Stimulated activated CD4-positive, alpha-beta T cell treated with anti-CD3 and anti-CD28 coated beads, Interleukin-12 subunit alpha, Interleukin-12 subunit beta, amount 100 ng/mL, for 24 hours (primary cell): ENCODE results near the gene CYP2A13.
"Not testable (repeated sequence)": the region's sequence is repeated elsewhere in the genome, so short reads cannot be mapped to it uniquely, and the experiment has no call there.

Experiments
- DNase-seq, 2 experiments: peaks; one replicate each; pipeline ENCODE4 v3.0.0-alpha.2; 2020; ENCODE audit warnings: low read depth in 2 of 2

CYP2A13 gene, protein sequence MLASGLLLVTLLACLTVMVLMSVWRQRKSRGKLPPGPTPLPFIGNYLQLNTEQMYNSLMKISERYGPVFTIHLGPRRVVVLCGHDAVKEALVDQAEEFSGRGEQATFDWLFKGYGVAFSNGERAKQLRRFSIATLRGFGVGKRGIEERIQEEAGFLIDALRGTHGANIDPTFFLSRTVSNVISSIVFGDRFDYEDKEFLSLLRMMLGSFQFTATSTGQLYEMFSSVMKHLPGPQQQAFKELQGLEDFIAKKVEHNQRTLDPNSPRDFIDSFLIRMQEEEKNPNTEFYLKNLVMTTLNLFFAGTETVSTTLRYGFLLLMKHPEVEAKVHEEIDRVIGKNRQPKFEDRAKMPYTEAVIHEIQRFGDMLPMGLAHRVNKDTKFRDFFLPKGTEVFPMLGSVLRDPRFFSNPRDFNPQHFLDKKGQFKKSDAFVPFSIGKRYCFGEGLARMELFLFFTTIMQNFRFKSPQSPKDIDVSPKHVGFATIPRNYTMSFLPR

GRCh38 chr19:41088151-41088550, at the start of gene CYP2A13:
TSS of gene CYP2A13 (plus strand) at chr19:41088451. CDS start at chr19:41088472, 21 bp downstream.
- DNase-seq, result no peak

DNA sequence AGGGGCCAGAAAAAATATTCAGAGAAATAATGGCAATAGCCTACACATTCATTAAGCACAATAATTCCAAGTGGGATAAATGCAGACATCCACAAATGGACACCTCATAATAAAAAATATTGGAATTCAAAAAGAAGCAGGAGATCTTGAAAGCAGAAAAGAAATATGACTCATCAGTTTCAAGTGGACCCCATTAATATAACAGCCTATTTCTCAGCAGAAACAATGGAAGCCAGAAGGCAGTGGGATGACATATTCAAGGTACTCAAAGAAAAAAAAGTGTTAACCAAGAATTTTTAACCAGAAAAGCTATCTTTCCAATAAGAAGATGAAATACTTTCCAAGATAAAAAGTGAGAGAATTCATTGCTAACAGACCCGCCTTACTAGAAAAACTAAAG, 48.4 kb upstream of the CYP2A13 start:
- no peak for DNase-seq

DNA sequence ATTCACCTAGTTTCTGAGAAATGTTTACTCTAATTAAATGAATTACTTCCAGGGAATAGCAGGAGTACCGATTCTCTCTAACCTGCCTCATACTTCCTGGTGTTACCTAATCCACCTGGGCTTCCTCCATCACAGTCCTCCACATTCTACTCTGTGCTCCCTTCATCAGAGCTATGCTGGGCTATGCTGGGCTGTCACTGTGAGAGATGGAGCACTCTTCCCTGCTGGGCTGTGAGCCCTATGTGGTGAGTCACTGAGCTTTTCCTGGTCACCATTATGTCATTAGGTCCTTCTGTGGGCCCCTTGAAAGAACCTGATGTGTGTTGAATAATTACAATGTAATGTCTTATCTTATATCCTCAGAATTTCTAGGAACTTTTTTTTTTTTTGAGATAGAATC, 43.2 kb upstream of the CYP2A13 start:
- DNase-seq, result not testable (repeated sequence)

DNA sequence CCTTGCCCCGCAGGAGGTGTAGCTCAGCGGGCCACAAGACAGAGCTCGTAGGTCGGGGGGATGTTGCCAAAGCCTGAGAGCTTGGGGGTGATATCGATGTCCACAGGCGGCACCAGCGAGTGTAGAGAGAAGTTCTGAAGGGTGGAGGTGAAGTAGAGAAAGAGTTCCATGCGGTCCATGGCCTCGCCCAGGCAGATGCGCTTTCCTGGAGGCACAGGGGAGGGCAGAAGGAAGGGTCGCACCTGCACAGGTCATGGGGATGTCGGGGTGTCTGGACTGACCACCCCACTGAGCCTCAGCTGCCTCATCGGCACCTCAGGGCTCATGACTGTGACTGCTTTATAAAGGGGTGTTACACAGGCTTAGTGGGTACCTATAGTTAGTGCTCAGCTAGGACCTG, 37.8 kb upstream of the CYP2A13 start:
- no peak for DNase-seq

- DNase-seq, result not testable (repeated sequence)
Measured at GRCh38 chr19:41052162-41052561, 36.1 kb upstream of the CYP2A13 start.

- DNase-seq, result not testable (repeated sequence)
Measured at GRCh38 chr19:41053331-41053730, 34.9 kb upstream of the CYP2A13 start.

DNA sequence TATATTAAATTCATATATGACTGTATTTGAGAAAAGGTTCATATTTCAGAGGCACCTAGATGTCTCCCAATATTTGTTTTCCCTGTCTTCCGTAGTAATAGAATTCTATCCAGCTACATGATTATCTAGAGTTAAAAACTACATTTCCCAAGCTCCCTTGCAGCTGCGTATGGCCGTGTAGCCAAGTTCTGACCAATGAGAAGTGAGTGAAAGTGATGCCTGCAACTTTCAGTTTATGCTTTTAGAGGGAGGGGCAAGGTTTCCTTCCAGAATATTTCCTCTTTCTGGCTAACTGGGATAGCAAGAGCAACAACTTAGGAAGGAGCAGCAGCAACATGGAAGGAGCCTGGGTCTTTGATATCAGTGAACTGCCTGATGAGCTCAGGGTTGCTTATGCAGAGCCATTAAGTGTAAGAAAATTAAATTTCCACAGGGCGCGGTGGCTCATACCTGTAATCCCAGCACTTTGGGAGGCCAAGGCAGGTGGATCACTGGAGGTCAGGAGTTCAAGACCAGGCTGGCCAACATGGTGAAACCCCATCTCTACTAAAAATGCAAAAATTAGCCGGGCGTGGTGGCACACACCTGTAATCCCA, 23.2 kb upstream of the CYP2A13 start:
- no peak for DNase-seq

DNA sequence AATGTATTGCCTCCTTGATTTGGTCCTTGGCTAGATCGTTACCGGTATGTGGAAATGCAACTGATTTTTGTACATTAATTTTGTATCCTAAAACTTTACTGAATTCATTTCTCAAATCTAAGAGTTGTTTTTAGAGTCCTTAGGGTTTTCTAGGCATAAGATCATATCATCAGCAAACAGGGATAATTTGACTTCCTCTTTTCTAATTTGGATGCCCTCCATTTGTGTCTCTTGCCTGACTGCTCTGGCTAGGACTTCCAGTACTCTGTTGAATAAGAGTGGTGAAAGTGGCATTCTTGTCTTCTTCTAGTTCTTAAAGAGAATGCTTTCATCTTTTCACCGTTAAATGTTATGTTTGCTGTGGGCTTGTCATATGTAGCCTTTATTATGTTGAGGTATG, 12.0 kb upstream of the CYP2A13 start:
- no peak for DNase-seq

DNA sequence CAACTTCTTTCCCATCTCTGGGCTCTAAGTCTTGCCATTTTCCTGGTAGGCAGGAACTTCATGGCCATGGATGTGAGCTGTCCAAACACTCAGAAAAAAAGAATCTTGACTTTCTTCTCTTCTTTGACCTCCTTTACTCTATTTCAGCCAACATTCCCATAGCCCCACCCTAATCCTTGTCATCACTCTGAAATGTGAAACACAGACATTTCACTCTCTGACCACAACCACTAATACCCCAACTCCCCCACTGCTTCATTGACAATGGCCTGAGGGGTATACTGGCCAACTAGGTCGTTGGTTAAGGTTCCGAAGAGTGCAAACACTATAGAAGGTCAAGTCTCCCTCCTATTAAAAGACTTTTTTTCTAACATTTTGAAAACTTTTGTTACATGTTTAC, 4.7 kb upstream of the CYP2A13 start:
- no peak for DNase-seq

GRCh38 chr19:41085748-41086415, 2.4 kb upstream of the CYP2A13 start:
- no peak for DNase-seq

- DNase-seq, result no peak
Measured at GRCh38 chr19:41089959-41090358, 1.7 kb downstream of the CYP2A13 start.

GRCh38 chr19:41095703-41096102, 7.5 kb downstream of the CYP2A13 start:
- no peak for DNase-seq

DNA sequence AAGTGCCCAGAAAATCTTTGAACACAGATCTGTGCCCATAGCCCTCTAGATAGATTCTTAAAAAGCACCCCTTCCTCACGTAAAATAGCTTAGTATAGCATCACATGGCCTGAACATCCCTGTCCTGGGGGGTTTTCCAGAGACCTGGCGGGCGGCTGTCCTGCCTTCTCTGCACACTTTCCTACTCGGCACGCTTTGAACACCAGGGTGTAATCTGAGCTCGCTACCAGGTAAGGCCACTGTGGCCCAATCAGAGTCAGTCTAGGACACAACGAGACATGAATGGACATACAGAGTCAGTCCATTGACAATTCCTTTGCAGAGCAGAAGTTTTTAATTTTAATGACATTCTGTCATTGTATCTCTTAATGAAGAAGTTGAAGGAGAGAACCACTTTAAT, 8.1 kb downstream of the CYP2A13 start:
- DNase-seq, result no peak

DNA sequence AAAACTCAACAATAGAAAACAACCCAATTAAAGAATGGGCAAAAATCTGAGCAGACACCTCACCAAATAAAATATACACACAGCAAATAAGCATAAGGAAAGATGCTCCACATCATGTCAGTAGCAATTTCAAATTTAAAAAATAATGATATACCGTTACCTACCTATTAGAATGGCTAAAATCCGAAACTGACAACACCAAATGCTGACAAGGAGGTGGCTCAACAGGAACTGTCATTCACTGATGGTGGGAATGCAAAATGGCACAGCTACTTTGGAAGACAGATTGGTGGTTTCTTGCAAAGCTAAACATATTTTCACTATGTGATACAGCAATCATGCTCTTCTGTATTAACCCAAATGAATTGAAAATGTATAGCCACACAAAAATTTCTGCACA, 9.1 kb downstream of the CYP2A13 start:
- no peak for DNase-seq

DNA sequence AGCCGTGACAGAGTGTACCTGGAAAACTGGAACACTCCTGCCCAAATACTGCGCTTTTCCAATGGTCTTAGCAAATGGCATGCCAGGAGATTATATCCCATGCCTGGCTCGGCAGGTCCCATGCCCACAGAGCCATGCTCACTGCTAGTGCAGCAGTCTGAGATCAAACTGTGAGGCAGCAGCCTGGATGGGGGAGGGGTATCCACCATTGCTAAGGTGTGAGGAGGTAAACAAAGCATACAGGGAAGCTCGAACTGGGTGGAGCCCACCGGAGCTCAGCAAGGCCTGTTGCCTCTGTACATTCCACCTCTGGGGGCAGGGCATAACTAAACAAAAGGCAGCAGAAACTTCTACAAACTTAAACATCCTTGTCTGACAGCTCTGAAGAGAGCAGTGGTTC, 10.5 kb downstream of the CYP2A13 start:
- no peak for DNase-seq

GRCh38 chr19:41102210-41102609, 14.0 kb downstream of the CYP2A13 start:
- not testable (repeated sequence) for DNase-seq

DNA sequence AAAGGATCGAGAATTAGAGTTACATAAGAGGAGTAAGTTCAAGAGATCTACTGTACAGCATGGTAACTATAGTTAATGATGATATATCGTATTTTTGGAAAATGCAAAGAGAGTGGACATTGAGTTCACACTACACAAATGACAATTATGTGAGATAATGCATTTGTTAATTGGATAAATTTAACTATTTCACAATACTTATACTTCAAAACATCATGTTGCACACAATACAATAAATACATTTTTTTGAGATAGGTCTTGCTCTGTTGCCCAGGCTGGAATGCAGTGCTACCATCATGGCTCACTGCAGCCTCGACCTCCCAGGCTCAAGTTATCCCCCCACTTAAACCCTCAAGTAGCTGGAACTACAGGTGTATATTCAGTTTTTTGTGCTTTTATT, 17.9 kb downstream of the CYP2A13 start:
- no peak for DNase-seq

- no peak for DNase-seq
Measured at GRCh38 chr19:41111296-41111695, 23.0 kb downstream of the CYP2A13 start.

- no peak for DNase-seq
Measured at GRCh38 chr19:41111750-41112295, 23.6 kb downstream of the CYP2A13 start.

- DNase-seq, result no peak
Measured at GRCh38 chr19:41112728-41113290, 24.6 kb downstream of the CYP2A13 start.

GRCh38 chr19:41114132-41114531, 25.9 kb downstream of the CYP2A13 start, which contains the start of gene CYP2F1:
TSS of gene CYP2F1 (plus strand) at chr19:41114432. CDS start at chr19:41116189, 1,757 bp downstream.
- DNase-seq, result no peak

DNA sequence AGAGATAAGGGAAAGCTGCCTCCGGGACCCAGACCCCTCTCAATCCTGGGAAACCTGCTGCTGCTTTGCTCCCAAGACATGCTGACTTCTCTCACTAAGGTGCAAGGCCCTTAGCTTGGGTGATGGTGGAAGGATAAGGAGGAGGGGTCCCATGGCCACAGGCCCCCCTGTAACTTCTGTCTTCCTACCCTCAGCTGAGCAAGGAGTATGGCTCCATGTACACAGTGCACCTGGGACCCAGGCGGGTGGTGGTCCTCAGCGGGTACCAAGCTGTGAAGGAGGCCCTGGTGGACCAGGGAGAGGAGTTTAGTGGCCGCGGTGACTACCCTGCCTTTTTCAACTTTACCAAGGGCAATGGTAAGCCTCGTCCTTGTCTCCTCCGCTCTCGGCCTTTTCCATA, 28.0 kb downstream of the CYP2A13 start:
- DNase-seq, result no peak
